Fibroblast of the aortic adventitia (primary cell): Measurements from ENCODE around the gene RFX7. TPM values are rescaled to one million over a fixed set of nuclear protein-coding genes. Genes with fewer than 3 reads are reported as not detected.

Experiments
- DNase-seq: peaks from one replicate; pipeline ENCODE4 v3.0.0-alpha.2; 2010; ENCODE audit warnings: low read depth
- H3K4me3 ChIP-seq: 2 replicates; pipeline ENCODE4 v1.5.1; 2011; ENCODE audit warnings: low read depth, mild to moderate bottlenecking, control low read depth, low read length, moderate library complexity
- total RNA-seq: library from RNA; depleted of rRNA; stranded (reverse); fragments of >200 nt; gene quantifications from 2 replicates; pipeline ENCODE4 v1.2.3, GENCODE V29; 2012; ENCODE audit warnings: low replicate concordance
- TF ChIP-seq, protein P1 (sequence below): IDR thresholded peaks from 2 replicates; pipeline ENCODE4 v1.5.1; 2011; ENCODE audit warnings: mild to moderate bottlenecking, low read length, control low read depth, inconsistent platforms; ENCODE audit not compliant: insufficient read depth

RFX7 gene
- total RNA-seq, 1 donor, result 9.5 TPM

DNA sequence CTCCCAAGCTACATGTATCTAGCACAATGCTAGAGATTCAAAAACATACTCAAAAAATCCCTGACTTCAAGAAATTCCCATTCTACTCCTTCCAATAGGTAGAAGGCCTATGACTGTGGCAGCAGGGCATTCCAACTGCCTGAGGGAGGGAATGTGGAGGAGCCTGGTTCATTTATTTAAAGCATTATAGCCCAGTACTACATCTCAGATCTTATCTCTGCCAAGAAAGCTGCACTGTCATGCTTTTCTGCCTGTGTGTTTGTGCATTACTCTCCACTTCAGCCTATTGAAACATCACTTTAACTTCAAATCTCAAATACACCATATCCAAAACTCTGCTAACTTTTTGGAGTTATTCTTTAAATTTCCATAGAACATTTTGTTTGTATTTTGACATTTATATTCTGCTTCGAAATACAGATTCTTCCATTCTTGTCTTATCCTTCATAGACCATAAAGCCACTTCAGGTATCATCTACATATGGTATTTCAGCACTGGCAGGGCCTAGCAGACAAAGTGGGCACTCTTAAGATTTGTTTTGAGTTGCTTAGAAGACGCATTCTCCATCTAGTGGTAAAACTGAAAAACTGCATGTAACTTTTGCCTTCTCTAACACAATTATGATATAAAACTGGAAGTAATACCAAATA, 191.2 kb downstream of the RFX7 start:
- H3K4me3 ChIP-seq, result no peak overlapping the region
- TF ChIP-seq, protein P1, sequence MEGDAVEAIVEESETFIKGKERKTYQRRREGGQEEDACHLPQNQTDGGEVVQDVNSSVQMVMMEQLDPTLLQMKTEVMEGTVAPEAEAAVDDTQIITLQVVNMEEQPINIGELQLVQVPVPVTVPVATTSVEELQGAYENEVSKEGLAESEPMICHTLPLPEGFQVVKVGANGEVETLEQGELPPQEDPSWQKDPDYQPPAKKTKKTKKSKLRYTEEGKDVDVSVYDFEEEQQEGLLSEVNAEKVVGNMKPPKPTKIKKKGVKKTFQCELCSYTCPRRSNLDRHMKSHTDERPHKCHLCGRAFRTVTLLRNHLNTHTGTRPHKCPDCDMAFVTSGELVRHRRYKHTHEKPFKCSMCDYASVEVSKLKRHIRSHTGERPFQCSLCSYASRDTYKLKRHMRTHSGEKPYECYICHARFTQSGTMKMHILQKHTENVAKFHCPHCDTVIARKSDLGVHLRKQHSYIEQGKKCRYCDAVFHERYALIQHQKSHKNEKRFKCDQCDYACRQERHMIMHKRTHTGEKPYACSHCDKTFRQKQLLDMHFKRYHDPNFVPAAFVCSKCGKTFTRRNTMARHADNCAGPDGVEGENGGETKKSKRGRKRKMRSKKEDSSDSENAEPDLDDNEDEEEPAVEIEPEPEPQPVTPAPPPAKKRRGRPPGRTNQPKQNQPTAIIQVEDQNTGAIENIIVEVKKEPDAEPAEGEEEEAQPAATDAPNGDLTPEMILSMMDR, result peak; percentile 81
- peak; percentile 77 for DNase-seq

DNA sequence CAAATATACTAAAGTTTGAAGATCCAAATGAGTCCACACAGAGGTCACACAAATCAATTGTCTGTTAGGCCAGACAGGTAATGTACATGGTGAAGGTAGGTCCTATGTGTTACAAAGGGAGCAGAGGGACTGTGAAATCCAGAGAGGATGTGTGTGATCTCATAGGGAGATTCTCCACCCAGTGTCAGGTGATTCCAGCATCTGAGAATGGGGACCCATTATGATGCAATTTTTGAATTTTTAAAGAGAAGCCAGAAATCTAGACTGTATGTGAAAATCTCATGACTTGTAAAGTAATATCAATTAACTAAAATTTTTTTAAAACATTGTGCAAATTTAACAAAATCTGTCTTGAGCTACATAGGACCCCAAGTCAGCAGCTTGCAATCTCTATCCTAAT, 192.0 kb downstream of the RFX7 start:
- TF ChIP-seq, protein P1, result no peak
- no peak for DNase-seq

DNA sequence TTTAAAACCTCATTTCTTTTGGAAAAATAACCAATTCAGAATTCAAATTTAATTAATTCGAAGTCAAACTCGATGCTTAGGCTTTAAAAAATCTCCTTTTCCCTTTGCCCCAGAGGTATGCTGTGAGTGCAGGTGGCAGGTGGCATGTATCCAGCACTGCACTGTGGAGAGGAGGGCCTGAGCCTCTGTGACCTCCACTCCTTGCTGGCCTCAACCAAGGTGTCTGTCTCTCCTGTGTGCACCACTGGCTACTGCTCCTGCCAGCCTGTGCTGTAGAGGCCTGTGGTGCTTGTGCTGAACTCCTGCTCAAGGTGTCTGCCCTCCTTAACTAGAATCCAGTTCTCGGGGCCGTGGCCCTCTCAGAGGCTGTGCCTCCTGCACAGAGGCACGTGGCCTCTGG, 194.1 kb downstream of the RFX7 start:
- TF ChIP-seq, protein P1, result no peak
- no peak for DNase-seq
- H3K4me3 ChIP-seq, result no peak overlapping the region

More for the DNA sequence above, 192.0 kb downstream of the RFX7 start:
- no peak overlapping the region for H3K4me3 ChIP-seq

DNA sequence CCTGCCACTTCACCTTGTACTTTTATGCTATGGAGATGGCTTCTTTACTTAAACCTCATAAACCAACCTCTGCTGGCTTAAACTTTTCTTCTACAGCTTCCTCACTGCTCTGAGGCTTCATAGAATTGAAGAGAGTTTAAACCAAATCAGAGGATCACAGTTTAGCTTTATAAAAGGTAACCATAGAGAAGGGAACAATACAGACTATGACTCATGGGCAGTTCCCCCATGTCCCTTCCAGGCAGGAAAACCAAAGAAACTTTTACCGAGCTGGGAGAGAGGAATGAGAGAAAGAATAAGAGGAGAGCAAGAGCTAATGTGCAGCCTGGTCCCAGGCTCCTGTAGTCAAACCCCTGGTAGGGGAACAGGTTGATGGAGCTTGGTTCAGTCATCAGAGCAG, 196.3 kb downstream of the RFX7 start:
- TF ChIP-seq, protein P1, result no peak
- no peak overlapping the region for H3K4me3 ChIP-seq
- DNase-seq, result peak; percentile 40

DNA sequence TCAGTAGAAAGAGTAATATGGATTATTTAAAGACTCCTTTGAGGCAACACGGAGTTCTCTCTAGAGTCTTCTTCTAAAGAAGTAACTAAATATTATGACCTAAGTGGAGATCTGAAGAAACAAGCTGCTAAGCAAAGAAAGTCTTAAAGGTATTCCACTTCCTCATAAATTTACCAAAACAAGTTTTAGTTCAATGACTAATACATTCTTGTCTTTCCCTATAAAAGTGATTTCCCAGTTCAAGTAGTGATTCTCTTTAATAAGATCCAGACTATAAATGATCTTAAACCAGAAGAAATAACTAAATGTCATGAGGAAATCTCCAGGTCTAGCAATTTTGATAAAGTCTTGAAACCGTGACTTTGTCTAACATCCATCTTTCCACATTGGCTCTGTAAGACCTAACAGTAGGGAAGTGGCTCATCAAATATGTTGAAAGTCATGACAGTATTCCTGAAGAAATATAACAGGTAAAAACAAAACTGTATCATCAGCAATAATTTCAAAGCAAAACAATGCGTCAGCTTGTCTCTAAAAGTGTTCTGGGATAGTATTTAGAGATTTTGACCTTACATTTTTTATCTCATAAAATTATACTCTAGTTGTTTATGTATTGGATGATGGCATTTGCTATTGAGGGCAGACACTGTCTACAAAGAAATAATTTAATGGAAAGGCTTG, 198.5 kb downstream of the RFX7 start:
- no peak for DNase-seq
- H3K4me3 ChIP-seq, result no peak overlapping the region
- TF ChIP-seq, protein P1, result no peak

DNA sequence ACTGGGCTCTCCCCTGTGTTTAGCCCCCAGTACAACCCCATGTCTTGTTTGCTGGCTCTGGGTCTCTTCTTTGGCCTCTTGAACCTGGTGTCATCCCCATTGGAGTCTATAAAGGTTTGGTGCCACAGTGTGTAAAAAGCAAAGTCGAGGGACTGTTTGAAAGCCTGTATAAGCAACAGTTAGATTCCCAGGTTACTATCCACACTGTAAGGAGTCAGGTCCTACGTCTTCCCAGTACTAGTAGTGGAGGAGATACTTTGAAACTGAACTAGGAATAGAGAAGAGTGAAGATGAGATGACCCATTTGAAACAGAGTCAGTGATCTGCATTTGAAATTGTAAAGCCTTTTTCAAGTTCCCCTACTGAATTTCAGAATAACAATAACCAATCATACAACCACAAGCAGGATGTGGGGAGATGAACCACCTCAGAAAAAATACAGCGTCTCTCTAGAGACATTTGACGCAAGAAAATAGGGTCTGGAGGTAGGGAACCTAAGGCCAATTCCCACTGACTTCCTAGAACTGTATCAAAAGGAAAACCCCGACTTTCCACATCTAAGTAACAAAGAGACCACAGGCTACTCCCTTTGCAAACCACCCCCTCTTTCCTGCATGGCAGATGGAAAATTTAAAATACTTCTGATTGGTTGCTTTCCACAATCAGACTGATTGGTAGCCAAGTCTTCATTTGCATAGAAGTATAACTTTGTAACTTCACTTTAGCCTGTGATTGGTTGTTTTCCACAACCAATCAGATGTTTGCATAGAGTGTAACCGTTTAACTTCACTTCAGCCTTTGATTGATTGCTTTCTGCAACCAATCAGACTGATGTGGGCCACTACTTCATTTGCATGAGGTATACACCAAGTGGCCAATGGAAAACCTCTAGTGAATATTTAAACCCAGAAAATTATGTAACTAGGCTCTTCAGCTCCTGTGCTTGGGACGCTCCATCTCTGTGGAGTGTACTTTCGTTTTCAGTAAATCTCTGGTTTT, 200.4 kb downstream of the RFX7 start:
- H3K4me3 ChIP-seq, result no peak overlapping the region
- peak; percentile 15 for DNase-seq
- TF ChIP-seq, protein P1, result no peak
